Transverse colon (tissue), 4 donors: ENCODE results near the gene FYB2. TPM values are rescaled to one million over a fixed set of nuclear protein-coding genes. Genes with fewer than 3 reads are reported as not detected.

Source experiments
- DNase-seq: peaks from one replicate; pipeline ENCODE4 v3.0.0-alpha.2; 2019
- H3K27ac ChIP-seq, 4 donors: fragments of 200-600 bp; sonication (generic); 2 replicates each; pipeline ENCODE4 v1.5.1; 2016 to 2018; ENCODE audit warnings: inconsistent platforms in 4 of 4
- H3K27me3 ChIP-seq: fragments of 200-600 bp; sonication (generic); 2 replicates; pipeline ENCODE4 v1.5.1; 2017; ENCODE audit warnings: inconsistent platforms
- H3K36me3 ChIP-seq, 4 donors: fragments of 200-600 bp; sonication (generic); 2 replicates each; pipeline ENCODE4 v1.5.1; 2017 to 2019; ENCODE audit warnings: inconsistent platforms in 4 of 4
- H3K4me1 ChIP-seq, 4 donors: fragments of 200-600 bp; sonication (generic); 2 replicates each; pipeline ENCODE4 v1.5.1; 2017 to 2020; ENCODE audit warnings: inconsistent platforms in 4 of 4
- H3K4me3 ChIP-seq, 4 donors: fragments of 200-600 bp; sonication (generic); 1 replicate in 1 of 4; 2 replicates in 3 of 4; pipeline versions ENCODE4 v1.5.1 to v1.6.1; 2017 to 2019; ENCODE audit warnings: inconsistent platforms in 4 of 4
- H3K9me3 ChIP-seq, 2 donors: fragments of 200-600 bp; sonication (generic); 2 replicates each; pipeline ENCODE4 v1.5.1; 2017 to 2019; ENCODE audit warnings: inconsistent platforms in 2 of 2
- CTCF ChIP-seq, 5 experiments: fragments of 200-600 bp in 3 of 5; fragments of 450-650 bp in 2 of 5; sonication (generic) in 3 of 5; IDR thresholded peaks; 1 replicate in 2 of 5; 2 replicates in 3 of 5; pipeline ENCODE4 v1.5.1; 2016 to 2017; ENCODE audit warnings: antibody characterized with exemption in 5 of 5, inconsistent platforms in 3 of 5, mild to moderate bottlenecking in 2 of 5, moderate library complexity in 1 of 5
- EP300 ChIP-seq: sonication (generic); formaldehyde crosslinking; IDR thresholded peaks from one replicate; pipeline ENCODE4 v1.6.1; 2017; ENCODE audit warnings: antibody characterized with exemption, low read depth
- POLR2A ChIP-seq: fragments of 450-650 bp; IDR thresholded peaks from one replicate; pipeline ENCODE4 v1.6.1; 2016; ENCODE audit warnings: antibody characterized with exemption, mild to moderate bottlenecking, moderate library complexity
- POLR2AphosphoS5 ChIP-seq, 3 donors: sonication (generic); formaldehyde crosslinking; IDR thresholded peaks; one replicate each; pipeline ENCODE4 v1.6.1; 2016; ENCODE audit warnings: antibody characterized with exemption in 3 of 3
- WGBS, 2 donors: methylation state at CpG; one replicate each; pipeline ENCODE4 v1.1.5; 2018; ENCODE audit warnings: low coverage in 1 of 2; 5-methylcytosine and 5-hydroxymethylcytosine counted together
- in situ Hi-C, 4 donors: fragments of 200-750 bp; cut with MboI; loops; one replicate each; pipeline versions ENCODE4 v1.15.0 to v1.15.1; 2017; ENCODE audit warnings: low sequenced_read_pairs in 3 of 4, low pct_ligation_motif_present in 1 of 4, low pct_unique_long_range_greater_than_20kb in 1 of 4
- intact Hi-C: fragments of 100-400 bp; cut with DNase I; formaldehyde crosslinking; loops from one replicate; pipeline ENCODE4 v1.15.1; 2023; ENCODE audit warnings: low total_unique reads
- total RNA-seq, 4 donors: library from RNA; depleted of rRNA; stranded (reverse); fragments of >200 nt; gene quantifications; one replicate each; pipeline ENCODE4 v1.1.0, GENCODE V29; 2016

The FYB2 gene
- total RNA-seq, 4 donors from 2014 or later = 2.4 to 7.1 (median 5.6) TPM

- H3K36me3 ChIP-seq = no peaks in the 10 kb centered on the region
- no peak overlapping the region for H3K4me3 ChIP-seq
- in situ Hi-C loops (no loop called here), intact Hi-C loops (loop anchor here (10.0 kb wide), 1 partner anchor 1531 kb away; no protein-coding TSS in a partner anchor)
- TF ChIP-seq EP300 (no peak), POLR2A (no peak), CTCF (IDR thresholded peaks at IDR 0.05) (no peak), POLR2AphosphoS5 (IDR thresholded peaks at IDR 0.05) (no peak)
- H3K27ac ChIP-seq = no peak overlapping the region
- 87% methylated on average over 1 of the region's 1 CpG; no CpG with 5 or more reads in 1 of the 2 donors for WGBS, 2 donors
- H3K4me1 ChIP-seq = peaks cover 0 to 19% (median 8%) of the 10 kb centered on the region in 4 donors
- no peaks in the 10 kb centered on the region for H3K9me3 ChIP-seq
- H3K27me3 ChIP-seq = no peaks in the 10 kb centered on the region
- DNase-seq = no peak
These were observed 2.9 kb downstream of the FYB2 start for GRCh38 chr1:56816264-56816663.

- no peaks in the 10 kb centered on the region for H3K36me3 ChIP-seq
- intact Hi-C loops = loop anchor here (10.0 kb wide), 1 partner anchor 1529 kb away; no protein-coding TSS in a partner anchor
- DNase-seq = no peak
- no peak overlapping the region for H3K27ac ChIP-seq
- in situ Hi-C loops = no loop called here
- no peaks in the 10 kb centered on the region for H3K27me3 ChIP-seq
- TF ChIP-seq POLR2AphosphoS5 (IDR thresholded peaks at IDR 0.05) (no peak), EP300 (no peak), POLR2A (no peak), CTCF (IDR thresholded peaks at IDR 0.05) (no peak)
- H3K4me1 ChIP-seq = peaks cover 0 to 9% (median 4%) of the 10 kb centered on the region in 4 donors
- no peaks in the 10 kb centered on the region for H3K9me3 ChIP-seq
- no peak overlapping the region for H3K4me3 ChIP-seq
- 82 to 89% methylated on average over 1 to 2 of the region's 2 CpGs for WGBS, 2 donors
These were observed 5.0 kb downstream of the FYB2 start for GRCh38 chr1:56814205-56814604.

- no peak overlapping the region for H3K27ac ChIP-seq
- 53 to 66% methylated on average over 2 of the region's 2 CpGs for WGBS, 2 donors
These were observed 7.9 kb downstream of the FYB2 start for GRCh38 chr1:56811331-56811730.

GRCh38 chr1:56808410-56808809 is 10.8 kb downstream of the FYB2 start:
- no peak for DNase-seq
- intact Hi-C loops = no loop called here
- H3K27ac ChIP-seq = no peak overlapping the region
- no peaks in the 10 kb centered on the region for H3K9me3 ChIP-seq
- in situ Hi-C loops = no loop called here
- H3K4me3 ChIP-seq = no peak overlapping the region
- H3K36me3 ChIP-seq = no peaks in the 10 kb centered on the region
- WGBS, 2 donors = 82% methylated on average over 1 of the region's 1 CpG; no CpG with 5 or more reads in 1 of the 2 donors
- TF ChIP-seq POLR2AphosphoS5 (IDR thresholded peaks at IDR 0.05) (no peak), EP300 (no peak), POLR2A (no peak), CTCF (IDR thresholded peaks at IDR 0.05) (no peak)
- H3K4me1 ChIP-seq = peaks cover 0 to 19% (median 11%) of the 10 kb centered on the region in 4 donors
- no peaks in the 10 kb centered on the region for H3K27me3 ChIP-seq

More at GRCh38 chr1:56811331-56811730, 7.9 kb downstream of the FYB2 start:
- no peak for TF ChIP-seq POLR2AphosphoS5 (IDR thresholded peaks at IDR 0.05)
- no peak for TF ChIP-seq EP300
- TF ChIP-seq CTCF (IDR thresholded peaks at IDR 0.05) = no peak
- no peak for TF ChIP-seq POLR2A
- peaks cover 0 to 18% (median 11%) of the 10 kb centered on the region in 4 donors for H3K4me1 ChIP-seq
- H3K9me3 ChIP-seq = no peaks in the 10 kb centered on the region
- in situ Hi-C loops (no loop called here), intact Hi-C loops (loop anchor here (10.0 kb wide), 1 partner anchor 1527 kb away; no protein-coding TSS in a partner anchor)
- H3K36me3 ChIP-seq = no peaks in the 10 kb centered on the region
- H3K4me3 ChIP-seq = no peak overlapping the region
- DNase-seq = no peak
- H3K27me3 ChIP-seq = no peaks in the 10 kb centered on the region
